Measurements from ENCODE around the gene COL5A2. TPM values are rescaled to one million over a fixed set of nuclear protein-coding genes. Genes with fewer than 3 reads are reported as not detected.
A peak's percentile ranks its signal among the peaks of the same experiment; 100 is the strongest.

The COL5A2 gene
- total and polyA plus RNA-seq, 9 of the 15 experiments (the other 6 are each of a cell fraction or from before 2014, with no cell fraction given): 0.01 to 0.54 (median 0.19) TPM

- Histone ChIP-seq H3K27me3 (ENCODE audit: control insufficient read depth in 2 of 2, insufficient read depth in 2 of 2, low read length in 2 of 2) (no peaks in the 10 kb centered on the region), H4K20me1 (replicated peaks; ENCODE audit: control insufficient read depth, insufficient read depth, low read length) (no peaks in the 10 kb centered on the region), H2AFZ (ENCODE audit: low read depth, low read length) (peak overlapping the region; percentile 26), H3K9ac (ENCODE audit: insufficient read depth in 1 of 2, low read depth in 2 of 2, low read length in 2 of 2) (no peak overlapping the region), H3K4me2 (ENCODE audit: insufficient read depth, low read length) (no peak overlapping the region), H3K4me3 (no peak overlapping the region), H3K9me3 (replicated peaks; ENCODE audit: control insufficient read depth, insufficient read depth, low read depth, low read length) (no peaks in the 10 kb centered on the region), H3K36me3 (ENCODE audit: control insufficient read depth, insufficient read depth, low read length) (no peaks in the 10 kb centered on the region), H3K9me1 (ENCODE audit: control insufficient read depth, insufficient read depth, low read length) (no peaks in the 10 kb centered on the region), H3K27ac (ENCODE audit: extremely low read depth, low read depth, low read length) (no peak overlapping the region), H3K79me2 (ENCODE audit: control insufficient read depth, insufficient read depth, low read length) (no peaks in the 10 kb centered on the region), H3K4me1 (replicated peaks in 1 of 2; ENCODE audit: control insufficient read depth in 2 of 2, insufficient read depth in 2 of 2, low read length in 2 of 2) (peaks cover 0 to 3% of the 10 kb centered on the region in 2 experiments; a peak in 2 of 5 replicates)
- TF ChIP-seq CEBPB (tag; IDR thresholded peaks at IDR 0.05) (peak; percentile 70), MYBL2 (IDR thresholded peaks at IDR 0.05; ENCODE audit: low read depth) (no peak), MYBL2 (CRISPR knock-in tag; IDR thresholded peaks at IDR 0.05; ENCODE audit: borderline replicate concordance) (no peak)
- 7% methylated on average over 4 of the region's 6 CpGs for WGBS (ENCODE audit: insufficient coverage, low coverage, missing lambda C conversion rate)
- peak in 1 of 4 experiments; percentile 19 for DNase-seq (ENCODE audit: extremely low read depth in 1 of 4, low spot score in 3 of 4)
- intact Hi-C loops (cut with micrococcal nuclease): no loop called here
- peak; percentile 46 for FAIRE-seq
- in situ Hi-C loops (cut with MboI): no loop called here
- ATAC-seq: peak; percentile 54; the same call in 2 of the 3 replicates
- ChIA-PET POLR2A (interaction anchor here (1.1 kb wide), 1 partner anchor 10 kb away, joined by 3 read pairs; no protein-coding TSS in a partner anchor), CTCF (ENCODE audit: low intra/inter-chr PET ratio) (no interaction called here)
- no TSS peak for BruUV-seq (replicated peaks)
Observed at GRCh38 chr2:189217541-189217940, 38.0 kb upstream of the COL5A2 start.

- no peak for FAIRE-seq
- Histone ChIP-seq H3K9me3 (replicated peaks; ENCODE audit: control insufficient read depth, insufficient read depth, low read depth, low read length) (no peaks in the 10 kb centered on the region), H3K4me3 (no peak overlapping the region), H3K36me3 (ENCODE audit: control insufficient read depth, insufficient read depth, low read length) (no peaks in the 10 kb centered on the region), H3K27ac (ENCODE audit: extremely low read depth, low read depth, low read length) (no peak overlapping the region), H3K9me1 (ENCODE audit: control insufficient read depth, insufficient read depth, low read length) (no peaks in the 10 kb centered on the region), H3K4me2 (ENCODE audit: insufficient read depth, low read length) (no peak overlapping the region), H3K79me2 (ENCODE audit: control insufficient read depth, insufficient read depth, low read length) (no peaks in the 10 kb centered on the region), H2AFZ (ENCODE audit: low read depth, low read length) (peak overlapping the region; percentile 26; the same call in 1 of the 2 replicates), H3K27me3 (ENCODE audit: control insufficient read depth in 2 of 2, insufficient read depth in 2 of 2, low read length in 2 of 2) (no peaks in the 10 kb centered on the region), H4K20me1 (replicated peaks; ENCODE audit: control insufficient read depth, insufficient read depth, low read length) (no peaks in the 10 kb centered on the region), H3K9ac (ENCODE audit: insufficient read depth in 1 of 2, low read depth in 2 of 2, low read length in 2 of 2) (no peak overlapping the region), H3K4me1 (replicated peaks in 1 of 2; ENCODE audit: control insufficient read depth in 2 of 2, insufficient read depth in 2 of 2, low read length in 2 of 2) (peaks cover 0 to 3% of the 10 kb centered on the region in 2 experiments; a peak in 2 of 5 replicates)
- intact Hi-C loops (cut with micrococcal nuclease) (no loop called here), in situ Hi-C loops (cut with MboI) (no loop called here)
- BruUV-seq (replicated peaks): no TSS peak
- POLR2A ChIA-PET: interaction anchor here (1.1 kb wide), 1 partner anchor 10 kb away, joined by 3 read pairs; no protein-coding TSS in a partner anchor
- DNase-seq (ENCODE audit: extremely low read depth in 1 of 4, low spot score in 3 of 4): no peak
- 25% methylated on average over 3 of the region's 3 CpGs for WGBS (ENCODE audit: insufficient coverage, low coverage, missing lambda C conversion rate)
- CTCF ChIA-PET (ENCODE audit: low intra/inter-chr PET ratio): no interaction called here
- no peak for ATAC-seq
- TF ChIP-seq ZNF77 (CRISPR knock-in tag; IDR thresholded peaks at IDR 0.05) (no peak), E2F1 (CRISPR knock-in tag; IDR thresholded peaks at IDR 0.05) (no peak), ZNF586 (CRISPR knock-in tag; conservative IDR thresholded peaks at IDR 0.05) (no peak), NFXL1 (CRISPR knock-in tag; IDR thresholded peaks at IDR 0.05) (no peak), ZNF436 (CRISPR knock-in tag; IDR thresholded peaks at IDR 0.05) (no peak), ELF2 (CRISPR knock-in tag; IDR thresholded peaks at IDR 0.05) (no peak), MBD2 (IDR thresholded peaks at IDR 0.05; ENCODE audit: borderline replicate concordance, low read depth) (no peak), HDAC8 (tag; IDR thresholded peaks at IDR 0.05) (no peak), STAT5A (IDR thresholded peaks at IDR 0.05; ENCODE audit: borderline replicate concordance, low read length) (no peak), ZKSCAN3 (CRISPR knock-in tag; IDR thresholded peaks at IDR 0.05) (no peak), THAP12 (CRISPR knock-in tag; IDR thresholded peaks at IDR 0.05) (no peak)
Observed at GRCh38 chr2:189217051-189217450, 37.5 kb upstream of the COL5A2 start.
